Endodermal cell (in vitro differentiated cells): ENCODE data around the gene IFITM1. TPM values are rescaled to one million over a fixed set of nuclear protein-coding genes. Genes with fewer than 3 reads are reported as not detected.

Source experiments
- DNase-seq: peaks from one replicate; pipeline ENCODE4 v3.0.0-alpha.2; 2017
- H3K27ac ChIP-seq: 2 replicates; pipeline ENCODE4 v1.5.1; 2013; ENCODE audit warnings: mild to moderate bottlenecking, low read depth, low read length, moderate library complexity
- H3K27me3 ChIP-seq: 2 replicates; pipeline ENCODE4 v1.6.1; 2013; ENCODE audit warnings: mild to moderate bottlenecking, low read length, moderate library complexity; ENCODE audit not compliant: insufficient read depth, control insufficient read depth, poor library complexity, severe bottlenecking
- H3K36me3 ChIP-seq: 2 replicates; pipeline ENCODE4 v1.7.0; 2013; ENCODE audit warnings: mild to moderate bottlenecking, low read length, moderate library complexity; ENCODE audit not compliant: control insufficient read depth, insufficient read depth
- H3K4me1 ChIP-seq: one replicate; pipeline ENCODE4 v1.7.0; 2013; ENCODE audit warnings: low read length; ENCODE audit not compliant: control insufficient read depth, insufficient read depth
- H3K4me3 ChIP-seq: 2 replicates; pipeline ENCODE4 v1.5.1; 2013; ENCODE audit warnings: mild to moderate bottlenecking, low read length, moderate library complexity
- H3K9ac ChIP-seq: 2 replicates; pipeline ENCODE4 v1.6.1; 2013; ENCODE audit warnings: mild to moderate bottlenecking, low read length, moderate library complexity; ENCODE audit not compliant: poor library complexity, severe bottlenecking; ENCODE audit errors: extremely low read depth
- H3K9me3 ChIP-seq: 2 replicates; pipeline ENCODE4 v1.6.1; 2013; ENCODE audit warnings: mild to moderate bottlenecking, low read length, moderate library complexity; ENCODE audit not compliant: control insufficient read depth
- H3K27ac Mint-ChIP-seq: 2 replicates; pipeline ENCODE4 v1.8.0; 2020; ENCODE audit warnings: mixed read lengths
- H3K27me3 Mint-ChIP-seq: 2 replicates; pipeline ENCODE4 v1.8.0; 2021; ENCODE audit warnings: mild to moderate bottlenecking, mixed read lengths; ENCODE audit not compliant: insufficient read depth
- H3K36me3 Mint-ChIP-seq: 2 replicates; pipeline ENCODE4 v1.8.0; 2020; ENCODE audit warnings: low read depth, mixed read lengths
- H3K4me1 Mint-ChIP-seq: 2 replicates; pipeline ENCODE4 v1.8.0; 2020; ENCODE audit warnings: mixed read lengths
- H3K4me3 Mint-ChIP-seq: 2 replicates; pipeline ENCODE4 v1.8.0; 2020; ENCODE audit warnings: mild to moderate bottlenecking, moderate library complexity, mixed read lengths
- H3K9me3 Mint-ChIP-seq: 2 replicates; pipeline ENCODE4 v1.8.0; 2020; ENCODE audit warnings: mild to moderate bottlenecking, mixed read lengths
- CTCF ChIP-seq: fragments of 200-600 bp; sonication (generic); conservative IDR thresholded peaks from 2 replicates; pipeline ENCODE4 v1.5.0; 2021; ENCODE audit warnings: antibody characterized with exemption, mild to moderate bottlenecking
- WGBS, 2 experiments: methylation state at CpG; one replicate each; pipeline versions ENCODE4 v1.1.5 to v1.1.7; 2013; ENCODE audit warnings: missing lambda C conversion rate in 2 of 2, mixed read lengths in 1 of 2; ENCODE audit not compliant: insufficient coverage in 1 of 2, insufficient read length in 1 of 2; 5-methylcytosine and 5-hydroxymethylcytosine counted together
- total RNA-seq, 2 donors: library from RNA; stranded (reverse); fragmentation: NEBNext Ultra II Directional in 1 of 2; extraction: Animal tissue kit (Norgen Biotek cat#: 25700) in 1 of 2; gene quantifications; 2 replicates in 1 of 2; 3 replicates in 1 of 2; pipeline ENCODE4 v1.2.1, GENCODE V29; 2021

IFITM1 gene
- total RNA-seq, 2 donors from 2014 or later: 211 to 558 TPM

DNA sequence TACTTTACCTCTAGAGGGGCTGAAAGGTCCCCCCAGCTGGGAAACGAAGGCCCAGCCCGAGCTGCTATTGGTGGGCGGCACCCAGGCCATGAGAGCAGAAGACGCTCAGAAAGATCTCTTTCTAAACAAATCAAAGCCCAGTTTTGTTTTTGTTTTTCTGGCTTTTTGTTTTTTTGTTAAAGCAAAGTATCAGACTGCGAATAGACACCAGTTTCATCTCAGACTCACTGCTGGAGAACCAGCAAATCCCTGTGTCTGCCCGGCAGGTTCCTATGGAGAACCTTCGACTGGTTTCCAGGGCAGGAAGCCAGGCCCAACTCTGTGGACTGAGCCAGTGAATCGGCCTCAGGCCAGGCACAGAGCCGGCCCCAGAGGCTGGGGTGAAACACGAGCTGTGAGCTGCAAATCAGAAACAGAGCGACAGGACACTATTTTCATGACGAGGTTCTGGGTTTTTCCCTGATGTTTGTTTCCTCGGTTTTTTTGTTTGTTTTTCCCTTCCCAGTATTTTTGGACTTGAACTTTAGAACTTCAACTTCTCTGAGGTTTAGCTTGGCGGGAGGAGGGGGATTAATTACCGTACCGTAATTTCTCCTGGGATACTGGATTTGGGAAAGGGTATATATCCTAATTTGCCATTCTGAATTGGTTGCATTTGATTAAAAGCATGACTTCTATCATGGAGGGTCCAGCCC is 39.5 kb downstream of the IFITM1 start:
- Mint-ChIP-seq H3K4me1 (peaks cover 28% of the 10 kb centered on the region), H3K9me3 (peaks cover 2% of the 10 kb centered on the region), H3K27me3 (peaks cover 3% of the 10 kb centered on the region), H3K27ac (peak overlapping the region; percentile 32), H3K36me3 (no peaks in the 10 kb centered on the region), H3K4me3 (no peak overlapping the region)
- Histone ChIP-seq H3K27me3 (no peaks in the 10 kb centered on the region), H3K9ac (no peak overlapping the region), H3K4me3 (no peak overlapping the region), H3K4me1 (peaks cover 6% of the 10 kb centered on the region), H3K9me3 (peaks cover 17% of the 10 kb centered on the region), H3K27ac (no peak overlapping the region), H3K36me3 (no peaks in the 10 kb centered on the region)
- DNase-seq: peak; percentile 70
- 74 to 75% methylated on average over 10 to 16 of the region's 16 CpGs for WGBS, 2 experiments
- TF ChIP-seq CTCF: no peak

GRCh38 chr11:355581-356458 is 42.0 kb downstream of the IFITM1 start:
- peaks cover 23% of the 10 kb centered on the region for H3K9me3 Mint-ChIP-seq

More at GRCh38 chr11:355581-356458, 42.0 kb downstream of the IFITM1 start:
- 6 to 30% methylated on average over 7 to 64 of the region's 76 CpGs for WGBS, 2 experiments
- Histone ChIP-seq H3K27ac (peak overlapping the region; percentile 93), H3K27me3 (no peaks in the 10 kb centered on the region), H3K9ac (peak overlapping the region; percentile 78), H3K4me1 (peaks cover 6% of the 10 kb centered on the region), H3K4me3 (peak overlapping the region; percentile 71), H3K9me3 (peaks cover 25% of the 10 kb centered on the region), H3K36me3 (no peaks in the 10 kb centered on the region)
- peak; percentile 97 for DNase-seq
- Mint-ChIP-seq H3K4me1 (peaks cover 21% of the 10 kb centered on the region), H3K27ac (peak overlapping the region; percentile 96), H3K4me3 (peak overlapping the region; percentile 46), H3K27me3 (peaks cover 10% of the 10 kb centered on the region), H3K36me3 (no peaks in the 10 kb centered on the region)
- TF ChIP-seq CTCF: no peak
